ENCODE results near the gene VPS37D. TPM values are rescaled to one million over a fixed set of nuclear protein-coding genes. Genes with fewer than 3 reads are reported as not detected.
"Not testable (repeated sequence)": the region's sequence is repeated elsewhere in the genome, so short reads cannot be mapped to it uniquely, and the experiment has no call there.

Gene VPS37D, protein sequence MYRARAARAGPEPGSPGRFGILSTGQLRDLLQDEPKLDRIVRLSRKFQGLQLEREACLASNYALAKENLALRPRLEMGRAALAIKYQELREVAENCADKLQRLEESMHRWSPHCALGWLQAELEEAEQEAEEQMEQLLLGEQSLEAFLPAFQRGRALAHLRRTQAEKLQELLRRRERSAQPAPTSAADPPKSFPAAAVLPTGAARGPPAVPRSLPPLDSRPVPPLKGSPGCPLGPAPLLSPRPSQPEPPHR
- total RNA-seq, result 1 to 10 TPM; 6.1 to 9.1 TPM
- polyA plus RNA-seq (2013, experiment 1 of 2), result 12.5 TPM
- 10.6 TPM for polyA plus RNA-seq (2013, experiment 2 of 2)
- long read RNA-seq, experiment 1, partial matches to known transcripts, result 3 of 6 reads
- long read RNA-seq, experiment 1, other reads (novel, unspliced or antisense), result 0 of 6 reads
- long read RNA-seq, experiment 2, transcript VPS37D-201 (4 exons, 1,624 nt), result major isoform, 33 of 37 reads
- long read RNA-seq, experiment 2, partial matches to known transcripts, result 1 of 37 reads
- long read RNA-seq, experiment 2, other reads (novel, unspliced or antisense), result 3 of 37 reads
- long read RNA-seq, experiment 3, result 0 reads
- long read RNA-seq, experiment 4, result 0 reads

DNA sequence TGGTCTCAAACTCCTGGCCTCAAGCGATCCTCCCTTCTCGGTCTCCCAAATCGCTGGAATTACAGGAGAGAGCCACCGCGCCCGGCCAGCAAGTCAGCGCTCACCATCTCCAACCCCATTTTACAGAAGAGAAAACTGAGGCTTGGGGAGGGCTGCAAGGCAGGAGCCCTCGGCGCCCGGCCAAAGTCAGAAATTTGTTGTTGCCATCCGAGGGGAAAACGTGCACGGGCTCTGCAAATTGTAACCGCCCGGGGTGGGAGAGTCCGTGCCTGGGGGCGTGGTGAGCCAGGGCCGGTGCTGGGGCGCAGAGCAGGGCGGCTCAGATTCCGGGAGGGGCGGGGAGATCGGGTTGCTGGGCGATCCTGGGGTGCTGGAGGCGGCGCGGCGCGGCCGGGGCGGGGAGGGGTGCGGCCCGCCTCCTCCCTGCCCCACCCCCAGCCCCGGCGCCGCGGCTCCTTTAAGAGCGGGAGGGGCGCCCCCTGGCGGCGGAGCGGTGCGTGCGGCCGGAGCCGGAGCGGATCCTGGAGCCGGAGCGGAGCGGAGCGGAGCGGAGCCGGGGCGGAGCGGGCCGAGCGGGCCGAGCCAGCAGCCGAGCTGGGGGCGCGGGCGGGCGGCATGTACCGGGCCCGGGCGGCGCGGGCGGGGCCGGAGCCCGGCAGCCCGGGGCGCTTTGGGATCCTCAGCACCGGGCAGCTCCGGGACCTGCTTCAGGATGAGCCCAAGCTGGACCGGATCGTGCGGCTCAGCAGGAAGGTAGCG lies at the start of gene VPS37D:
Gene VPS37D, plus strand, starts transcription at position 488 of the 759 bp plus-strand sequence. Its CDS starts 128 bp downstream, at position 616.
- Mint-ChIP-seq H3K36me3 (ENCODE audit: low read depth) (peaks cover 6% of the 10 kb centered on the region), H3K27me3 (ENCODE audit: insufficient read depth) (peaks cover 40% of the 10 kb centered on the region), H3K4me3 (peak within 1 kb of the TSS; percentile 73), H3K27ac (no peak within 1 kb of the TSS), H3K9me3 (peaks cover 8% of the 10 kb centered on the region), H3K4me1 (peaks cover 5% of the 10 kb centered on the region)
- DNase-seq, result peak; percentile 97
- WGBS, 2 experiments (ENCODE audit: insufficient coverage in 1 of 2, insufficient read length in 1 of 2), result 4 to 5% methylated on average over 19 to 79 of the region's 79 CpGs
- H3K9ac ChIP-seq (ENCODE audit: extremely low read depth, low read length, poor library complexity, severe bottlenecking), result peak within 1 kb of the TSS; percentile 25
- no peak within 1 kb of the TSS for H3K27ac ChIP-seq (ENCODE audit: low read depth, low read length)
- peaks cover 6% of the 10 kb centered on the region for H3K9me3 ChIP-seq (ENCODE audit: control insufficient read depth, low read length)
- H3K36me3 ChIP-seq (ENCODE audit: control insufficient read depth, insufficient read depth, low read length), result no peaks in the 10 kb centered on the region
- TF ChIP-seq, protein P1, sequence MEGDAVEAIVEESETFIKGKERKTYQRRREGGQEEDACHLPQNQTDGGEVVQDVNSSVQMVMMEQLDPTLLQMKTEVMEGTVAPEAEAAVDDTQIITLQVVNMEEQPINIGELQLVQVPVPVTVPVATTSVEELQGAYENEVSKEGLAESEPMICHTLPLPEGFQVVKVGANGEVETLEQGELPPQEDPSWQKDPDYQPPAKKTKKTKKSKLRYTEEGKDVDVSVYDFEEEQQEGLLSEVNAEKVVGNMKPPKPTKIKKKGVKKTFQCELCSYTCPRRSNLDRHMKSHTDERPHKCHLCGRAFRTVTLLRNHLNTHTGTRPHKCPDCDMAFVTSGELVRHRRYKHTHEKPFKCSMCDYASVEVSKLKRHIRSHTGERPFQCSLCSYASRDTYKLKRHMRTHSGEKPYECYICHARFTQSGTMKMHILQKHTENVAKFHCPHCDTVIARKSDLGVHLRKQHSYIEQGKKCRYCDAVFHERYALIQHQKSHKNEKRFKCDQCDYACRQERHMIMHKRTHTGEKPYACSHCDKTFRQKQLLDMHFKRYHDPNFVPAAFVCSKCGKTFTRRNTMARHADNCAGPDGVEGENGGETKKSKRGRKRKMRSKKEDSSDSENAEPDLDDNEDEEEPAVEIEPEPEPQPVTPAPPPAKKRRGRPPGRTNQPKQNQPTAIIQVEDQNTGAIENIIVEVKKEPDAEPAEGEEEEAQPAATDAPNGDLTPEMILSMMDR (conservative IDR thresholded peaks at IDR 0.05), result peak; percentile 88
- H3K4me1 ChIP-seq (ENCODE audit: control insufficient read depth, insufficient read depth, low read length), result no peaks in the 10 kb centered on the region
- no peaks in the 10 kb centered on the region for H3K27me3 ChIP-seq (ENCODE audit: control insufficient read depth, insufficient read depth, low read length, poor library complexity, severe bottlenecking)
- peak within 1 kb of the TSS; percentile 73 for H3K4me3 ChIP-seq (ENCODE audit: low read length)

DNA sequence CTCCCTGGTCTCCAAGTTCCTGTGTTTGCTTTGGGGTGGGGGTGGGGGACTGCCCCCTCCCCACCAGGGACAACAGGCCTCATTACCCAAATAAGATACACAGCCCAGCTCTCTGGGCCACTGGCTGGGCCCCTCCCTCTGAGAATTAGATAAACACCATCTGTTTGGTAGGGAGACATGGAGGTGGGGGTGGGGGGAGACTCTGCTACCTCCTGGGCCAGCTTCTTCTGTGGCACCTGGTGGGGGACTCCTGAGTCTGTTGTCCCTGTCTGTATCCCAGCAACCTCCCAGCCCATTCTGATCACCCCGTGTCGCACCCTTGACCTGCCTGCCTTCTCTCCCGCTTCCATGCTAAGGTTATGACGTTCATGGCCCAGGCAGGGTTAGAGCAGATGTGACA lies 49.1 kb upstream of the VPS37D start:
- H3K4me3 Mint-ChIP-seq, result no peak overlapping the region
- H3K27me3 Mint-ChIP-seq (ENCODE audit: insufficient read depth), result peaks cover 20% of the 10 kb centered on the region
- 84% methylated on average over 4 of the region's 4 CpGs; no CpG with 5 or more reads in 1 of the 2 experiments for WGBS, 2 experiments (ENCODE audit: insufficient coverage in 1 of 2, insufficient read length in 1 of 2)
- Histone ChIP-seq H3K36me3 (ENCODE audit: control insufficient read depth, insufficient read depth, low read length) (no peaks in the 10 kb centered on the region), H3K27me3 (ENCODE audit: control insufficient read depth, insufficient read depth, low read length, poor library complexity, severe bottlenecking) (peaks cover 14% of the 10 kb centered on the region), H3K4me1 (ENCODE audit: control insufficient read depth, insufficient read depth, low read length) (peaks cover 11% of the 10 kb centered on the region), H3K9me3 (ENCODE audit: control insufficient read depth, low read length) (no peaks in the 10 kb centered on the region), H3K9ac (ENCODE audit: extremely low read depth, low read length, poor library complexity, severe bottlenecking) (no peak overlapping the region), H3K4me3 (ENCODE audit: low read length) (no peak overlapping the region), H3K27ac (ENCODE audit: low read depth, low read length) (no peak overlapping the region)
- H3K4me1 Mint-ChIP-seq, result peaks cover 13% of the 10 kb centered on the region
- no peaks in the 10 kb centered on the region for H3K9me3 Mint-ChIP-seq
- DNase-seq, result no peak
- H3K27ac Mint-ChIP-seq, result peak overlapping the region; percentile 2
- TF ChIP-seq, protein P1 (conservative IDR thresholded peaks at IDR 0.05), result no peak
- H3K36me3 Mint-ChIP-seq (ENCODE audit: low read depth), result peaks cover 12% of the 10 kb centered on the region

DNA sequence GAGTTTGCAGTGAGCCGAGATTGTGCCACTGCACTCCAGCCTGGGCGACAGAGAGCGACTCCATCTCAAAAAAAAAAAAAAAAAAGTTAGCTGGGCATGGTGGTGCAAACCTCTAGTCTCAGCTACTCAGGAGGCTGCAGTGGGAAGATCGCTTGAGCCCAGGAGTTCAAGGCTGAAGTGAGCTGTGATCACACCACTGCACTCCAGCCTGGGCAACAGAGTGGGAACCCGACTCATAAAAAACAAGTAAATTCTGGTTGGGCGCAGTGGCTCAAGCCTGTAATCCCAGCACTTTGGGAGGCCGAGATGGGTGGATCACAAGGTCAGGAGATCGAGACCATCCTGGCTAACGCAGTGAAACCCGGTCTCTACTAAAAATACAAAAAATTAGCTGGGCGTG lies 48.2 kb upstream of the VPS37D start:
- H3K27me3 Mint-ChIP-seq (ENCODE audit: insufficient read depth), result peaks cover 23% of the 10 kb centered on the region
- not testable (repeated sequence) for H3K9me3 ChIP-seq (ENCODE audit: control insufficient read depth, low read length); H3K4me1 Mint-ChIP-seq; H3K36me3 Mint-ChIP-seq (ENCODE audit: low read depth); H3K27ac ChIP-seq (ENCODE audit: low read depth, low read length); H3K9ac ChIP-seq (ENCODE audit: extremely low read depth, low read length, poor library complexity, severe bottlenecking); H3K36me3 ChIP-seq (ENCODE audit: control insufficient read depth, insufficient read depth, low read length); H3K4me3 Mint-ChIP-seq; H3K9me3 Mint-ChIP-seq; H3K4me3 ChIP-seq (ENCODE audit: low read length); DNase-seq; H3K4me1 ChIP-seq (ENCODE audit: control insufficient read depth, insufficient read depth, low read length); H3K27ac Mint-ChIP-seq
- WGBS, 2 experiments (ENCODE audit: insufficient coverage in 1 of 2, insufficient read length in 1 of 2), result 92% methylated on average over 5 to 10 of the region's 11 CpGs
- peaks cover 21% of the 10 kb centered on the region for H3K27me3 ChIP-seq (ENCODE audit: control insufficient read depth, insufficient read depth, low read length, poor library complexity, severe bottlenecking)
